Liver (tissue), 9 donors: ENCODE measurements around the gene FAT1. TPM values are rescaled to one million over a fixed set of nuclear protein-coding genes. Genes with fewer than 3 reads are reported as not detected.

Source experiments
- DNase-seq: peaks from one replicate; pipeline ENCODE4 v3.0.0-alpha.2; 2017; ENCODE audit warnings: low spot score
- H3K27ac ChIP-seq, 2 donors: one replicate each; pipeline ENCODE4 v1.7.0; 2013; ENCODE audit warnings: inconsistent platforms in 2 of 2, low read length in 2 of 2, control low read depth in 1 of 2, low read depth in 1 of 2, mild to moderate bottlenecking in 1 of 2
- H3K27me3 ChIP-seq, 4 donors: one replicate each; pipeline versions ENCODE4 v1.6.1 to v1.7.0; 2013; ENCODE audit warnings: low read length in 3 of 4, inconsistent platforms in 1 of 4, mild to moderate bottlenecking in 1 of 4, moderate library complexity in 1 of 4; ENCODE audit not compliant: control insufficient read depth in 4 of 4, insufficient read depth in 4 of 4
- H3K36me3 ChIP-seq, 4 donors: one replicate each; pipeline versions ENCODE4 v1.6.1 to v1.7.0; 2013; ENCODE audit warnings: low read length in 3 of 4, mild to moderate bottlenecking in 3 of 4, low read depth in 1 of 4, moderate library complexity in 1 of 4; ENCODE audit not compliant: control insufficient read depth in 4 of 4, insufficient read depth in 3 of 4
- H3K4me1 ChIP-seq, 4 donors: one replicate each; pipeline versions ENCODE4 v1.6.1 to v1.7.0; 2013; ENCODE audit warnings: low read length in 3 of 4, mild to moderate bottlenecking in 3 of 4, moderate library complexity in 1 of 4; ENCODE audit not compliant: control insufficient read depth in 4 of 4, insufficient read depth in 4 of 4
- H3K4me3 ChIP-seq, 3 donors: one replicate each; pipeline versions ENCODE4 v1.6.1 to v1.7.0; 2013; ENCODE audit warnings: low read length in 3 of 3, control low read depth in 1 of 3, low read depth in 1 of 3, mild to moderate bottlenecking in 1 of 3
- H3K9ac ChIP-seq, 2 donors: one replicate each; pipeline ENCODE4 v1.7.0; 2013; ENCODE audit warnings: low read length in 2 of 2, mild to moderate bottlenecking in 2 of 2, moderate library complexity in 2 of 2, control low read depth in 1 of 2, low read depth in 1 of 2
- H3K9me3 ChIP-seq, 4 donors: one replicate each; pipeline versions ENCODE4 v1.6.1 to v1.7.0; 2013; ENCODE audit warnings: low read length in 3 of 4; ENCODE audit not compliant: control insufficient read depth in 4 of 4
- EGR1 ChIP-seq, 2 donors: IDR thresholded peaks; 2 replicates each; pipeline ENCODE4 v1.6.1; 2016 to 2018; ENCODE audit warnings: antibody characterized with exemption in 2 of 2, low read depth in 2 of 2
- FOXA2 ChIP-seq: IDR thresholded peaks from 2 replicates; pipeline ENCODE4 v1.6.1; 2016; ENCODE audit warnings: antibody characterized with exemption
- GABPA ChIP-seq, 2 donors: IDR thresholded peaks in 1 of 2; conservative IDR thresholded peaks in 1 of 2; 2 replicates each; pipeline ENCODE4 v1.6.1; 2016; ENCODE audit warnings: antibody characterized with exemption in 2 of 2, mild to moderate bottlenecking in 1 of 2, moderate library complexity in 1 of 2
- HNF4A ChIP-seq, 2 donors: conservative IDR thresholded peaks; 2 replicates each; pipeline ENCODE4 v1.6.1; 2016; ENCODE audit warnings: antibody characterized with exemption in 2 of 2, mild to moderate bottlenecking in 2 of 2
- HNF4G ChIP-seq: IDR thresholded peaks from 2 replicates; pipeline ENCODE4 v1.6.1; 2016; ENCODE audit warnings: antibody characterized with exemption
- JUND ChIP-seq, 2 donors: IDR thresholded peaks; 2 replicates each; pipeline ENCODE4 v1.6.1; 2016; ENCODE audit warnings: antibody characterized with exemption in 2 of 2
- NR2F2 ChIP-seq: IDR thresholded peaks from 2 replicates; pipeline ENCODE4 v1.6.1; 2016; ENCODE audit warnings: antibody characterized with exemption
- RAD21 ChIP-seq, 2 donors: IDR thresholded peaks; 2 replicates each; pipeline ENCODE4 v1.6.1; 2016; ENCODE audit warnings: antibody characterized with exemption in 2 of 2, mild to moderate bottlenecking in 2 of 2
- RXRA ChIP-seq, 2 donors: IDR thresholded peaks; 2 replicates each; pipeline ENCODE4 v1.6.1; 2017 to 2018; ENCODE audit warnings: antibody characterized with exemption in 2 of 2, mild to moderate bottlenecking in 1 of 2
- SP1 ChIP-seq: IDR thresholded peaks from 2 replicates; pipeline ENCODE4 v1.6.1; 2018; ENCODE audit warnings: antibody characterized with exemption, mild to moderate bottlenecking
- TAF1 ChIP-seq: conservative IDR thresholded peaks from 2 replicates; pipeline ENCODE4 v1.6.1; 2016; ENCODE audit warnings: antibody characterized with exemption, mild to moderate bottlenecking
- YY1 ChIP-seq: IDR thresholded peaks from 2 replicates; pipeline ENCODE4 v1.6.1; 2016; ENCODE audit warnings: antibody characterized with exemption, mild to moderate bottlenecking
- WGBS: extraction: QIAGEN DNeasy Blood & Tissue Kit; methylation state at CpG from one replicate; pipeline ENCODE4 v1.1.7; 2013; 5-methylcytosine and 5-hydroxymethylcytosine counted together
- polyA plus RNA-seq, 2 donors: library from polyadenylated mRNA; stranded (reverse) in 1 of 2; unstranded in 1 of 2; fragments of 200-250 nt in 1 of 2; fragments of >200 nt in 1 of 2; fragmentation: Nextera tagmentation in 1 of 2; extraction: Ambion mirVana in 1 of 2; gene quantifications; one replicate each; pipeline versions ENCODE4 v1.2.1 to v1.2.3, GENCODE V29; 2013 to 2015
- total RNA-seq, 2 donors: library from RNA; depleted of rRNA; stranded (reverse); fragments of >200 nt; gene quantifications; one replicate each; pipeline ENCODE4 v1.2.3, GENCODE V29; 2014
- TF ChIP-seq, protein P1 (sequence below): IDR thresholded peaks from 2 replicates; pipeline ENCODE4 v1.6.1; 2016; ENCODE audit warnings: antibody characterized with exemption
- TF ChIP-seq, protein P2 (sequence below): fragments of 150-350 bp; IDR thresholded peaks from 2 replicates; pipeline ENCODE4 v1.5.1; 2017; ENCODE audit warnings: improper control_type of control experiment, low read depth, low read length; ENCODE audit not compliant: missing input control
- TF ChIP-seq, protein P3 (sequence below): IDR thresholded peaks from 2 replicates; pipeline ENCODE4 v1.6.1; 2016; ENCODE audit warnings: antibody characterized with exemption
- TF ChIP-seq, protein P4 (sequence below): IDR thresholded peaks from 2 replicates; pipeline ENCODE4 v1.6.1; 2016; ENCODE audit warnings: antibody characterized with exemption
- TF ChIP-seq, protein P5 (sequence below): IDR thresholded peaks from 2 replicates; pipeline ENCODE4 v1.6.1; 2016; ENCODE audit warnings: antibody characterized with exemption, mild to moderate bottlenecking
- donor health status: healthy.
- donor health status: healthy.
- donor health status: healthy.
- donor health status: healthy.
- donor health status: healthy.

FAT1 gene
- total and polyA plus RNA-seq, 4 donors: 10.0 to 48.0 (median 30.0) TPM

DNA sequence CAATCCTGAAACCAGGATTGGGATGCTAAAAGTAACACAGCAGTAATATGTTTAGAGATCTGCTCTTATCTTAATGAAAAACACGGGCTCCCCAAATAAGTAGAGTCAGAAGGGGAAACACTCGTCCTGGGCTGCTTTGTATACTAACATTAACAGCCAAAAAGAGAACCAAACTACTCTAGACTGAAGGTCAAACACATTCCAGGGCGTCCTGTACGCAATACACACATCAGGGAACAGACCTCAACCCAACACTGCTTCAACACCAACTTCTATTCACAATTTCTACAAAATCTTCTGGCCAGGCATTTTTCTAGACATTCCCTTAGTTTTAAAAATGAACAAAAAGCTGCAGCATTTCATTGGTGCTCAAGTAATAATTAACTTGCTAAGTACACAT is 21.4 kb downstream of the FAT1 start:
- TF ChIP-seq NR2F2: no peak
- TF ChIP-seq GABPA (IDR thresholded peaks at IDR 0.05 in 1 of 2, conservative IDR thresholded peaks at IDR 0.05 in 1 of 2): no peak
- TF ChIP-seq, protein P1, sequence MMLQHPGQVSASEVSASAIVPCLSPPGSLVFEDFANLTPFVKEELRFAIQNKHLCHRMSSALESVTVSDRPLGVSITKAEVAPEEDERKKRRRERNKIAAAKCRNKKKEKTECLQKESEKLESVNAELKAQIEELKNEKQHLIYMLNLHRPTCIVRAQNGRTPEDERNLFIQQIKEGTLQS: no peak
- TF ChIP-seq, protein P2, sequence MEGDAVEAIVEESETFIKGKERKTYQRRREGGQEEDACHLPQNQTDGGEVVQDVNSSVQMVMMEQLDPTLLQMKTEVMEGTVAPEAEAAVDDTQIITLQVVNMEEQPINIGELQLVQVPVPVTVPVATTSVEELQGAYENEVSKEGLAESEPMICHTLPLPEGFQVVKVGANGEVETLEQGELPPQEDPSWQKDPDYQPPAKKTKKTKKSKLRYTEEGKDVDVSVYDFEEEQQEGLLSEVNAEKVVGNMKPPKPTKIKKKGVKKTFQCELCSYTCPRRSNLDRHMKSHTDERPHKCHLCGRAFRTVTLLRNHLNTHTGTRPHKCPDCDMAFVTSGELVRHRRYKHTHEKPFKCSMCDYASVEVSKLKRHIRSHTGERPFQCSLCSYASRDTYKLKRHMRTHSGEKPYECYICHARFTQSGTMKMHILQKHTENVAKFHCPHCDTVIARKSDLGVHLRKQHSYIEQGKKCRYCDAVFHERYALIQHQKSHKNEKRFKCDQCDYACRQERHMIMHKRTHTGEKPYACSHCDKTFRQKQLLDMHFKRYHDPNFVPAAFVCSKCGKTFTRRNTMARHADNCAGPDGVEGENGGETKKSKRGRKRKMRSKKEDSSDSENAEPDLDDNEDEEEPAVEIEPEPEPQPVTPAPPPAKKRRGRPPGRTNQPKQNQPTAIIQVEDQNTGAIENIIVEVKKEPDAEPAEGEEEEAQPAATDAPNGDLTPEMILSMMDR: no peak
- no peak for TF ChIP-seq SP1
- TF ChIP-seq RAD21 (IDR thresholded peaks at IDR 0.05): no peak
- TF ChIP-seq RXRA (IDR thresholded peaks at IDR 0.05): no peak
- TF ChIP-seq EGR1 (IDR thresholded peaks at IDR 0.05; ENCODE audit: low read depth in 2 of 2): no peak
- no peak for TF ChIP-seq HNF4A (conservative IDR thresholded peaks at IDR 0.05)
- TF ChIP-seq, protein P3, sequence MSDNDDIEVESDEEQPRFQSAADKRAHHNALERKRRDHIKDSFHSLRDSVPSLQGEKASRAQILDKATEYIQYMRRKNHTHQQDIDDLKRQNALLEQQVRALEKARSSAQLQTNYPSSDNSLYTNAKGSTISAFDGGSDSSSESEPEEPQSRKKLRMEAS: no peak
- no peak for TF ChIP-seq YY1
- TF ChIP-seq, protein P4, sequence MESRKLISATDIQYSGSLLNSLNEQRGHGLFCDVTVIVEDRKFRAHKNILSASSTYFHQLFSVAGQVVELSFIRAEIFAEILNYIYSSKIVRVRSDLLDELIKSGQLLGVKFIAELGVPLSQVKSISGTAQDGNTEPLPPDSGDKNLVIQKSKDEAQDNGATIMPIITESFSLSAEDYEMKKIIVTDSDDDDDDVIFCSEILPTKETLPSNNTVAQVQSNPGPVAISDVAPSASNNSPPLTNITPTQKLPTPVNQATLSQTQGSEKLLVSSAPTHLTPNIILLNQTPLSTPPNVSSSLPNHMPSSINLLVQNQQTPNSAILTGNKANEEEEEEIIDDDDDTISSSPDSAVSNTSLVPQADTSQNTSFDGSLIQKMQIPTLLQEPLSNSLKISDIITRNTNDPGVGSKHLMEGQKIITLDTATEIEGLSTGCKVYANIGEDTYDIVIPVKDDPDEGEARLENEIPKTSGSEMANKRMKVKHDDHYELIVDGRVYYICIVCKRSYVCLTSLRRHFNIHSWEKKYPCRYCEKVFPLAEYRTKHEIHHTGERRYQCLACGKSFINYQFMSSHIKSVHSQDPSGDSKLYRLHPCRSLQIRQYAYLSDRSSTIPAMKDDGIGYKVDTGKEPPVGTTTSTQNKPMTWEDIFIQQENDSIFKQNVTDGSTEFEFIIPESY: no peak
- TF ChIP-seq TAF1: no peak
- no peak for TF ChIP-seq FOXA2
- H3K9ac ChIP-seq: no peak overlapping the region
- H3K27ac ChIP-seq: no peak overlapping the region
- no peak for DNase-seq
- no peaks in the 10 kb centered on the region for H3K27me3 ChIP-seq
- H3K36me3 ChIP-seq: peaks cover 0 to 3% (median 0%) of the 10 kb centered on the region in 4 donors
- H3K9me3 ChIP-seq: no peaks in the 10 kb centered on the region
- 57% methylated on average over 4 of the region's 4 CpGs for WGBS
- H3K4me3 ChIP-seq: no peak overlapping the region
- peaks cover 0 to 2% (median 0%) of the 10 kb centered on the region in 4 donors for H3K4me1 ChIP-seq

DNA sequence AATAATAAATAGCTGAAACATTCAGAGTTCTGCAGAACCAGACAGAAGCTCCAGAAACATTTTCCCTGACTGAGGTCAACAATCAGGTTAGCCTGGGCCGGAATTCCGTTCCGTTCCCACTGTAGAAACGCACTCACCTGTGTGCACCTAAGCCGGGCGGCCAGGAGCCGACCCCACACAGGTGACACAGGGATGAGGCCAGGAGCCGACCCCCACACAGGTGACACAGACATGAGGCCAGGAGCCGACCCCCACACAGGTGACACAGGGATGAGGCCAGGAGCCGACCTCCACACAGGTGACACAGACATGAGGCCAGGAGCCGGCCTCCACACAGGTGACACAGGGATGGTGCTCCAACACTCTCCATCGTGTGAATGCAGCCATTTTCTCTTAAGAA is 21.9 kb downstream of the FAT1 start:
- Histone ChIP-seq H3K36me3 (peaks cover 0 to 1% (median 0%) of the 10 kb centered on the region in 4 donors), H3K4me3 (no peak overlapping the region), H3K9me3 (no peaks in the 10 kb centered on the region), H3K27ac (no peak overlapping the region), H3K9ac (no peak overlapping the region), H3K4me1 (no peaks in the 10 kb centered on the region), H3K27me3 (no peaks in the 10 kb centered on the region)
- DNase-seq: no peak
- WGBS: 82% methylated on average over 12 of the region's 12 CpGs
- TF ChIP-seq RAD21 (IDR thresholded peaks at IDR 0.05): no peak
- no peak for TF ChIP-seq SP1
- TF ChIP-seq, protein P3: no peak
- TF ChIP-seq RXRA (IDR thresholded peaks at IDR 0.05): no peak
- no peak for TF ChIP-seq HNF4A (conservative IDR thresholded peaks at IDR 0.05)
- TF ChIP-seq FOXA2: no peak
- TF ChIP-seq JUND (IDR thresholded peaks at IDR 0.05): no peak
- TF ChIP-seq, protein P4: no peak
- TF ChIP-seq HNF4G: no peak
- TF ChIP-seq, protein P5, sequence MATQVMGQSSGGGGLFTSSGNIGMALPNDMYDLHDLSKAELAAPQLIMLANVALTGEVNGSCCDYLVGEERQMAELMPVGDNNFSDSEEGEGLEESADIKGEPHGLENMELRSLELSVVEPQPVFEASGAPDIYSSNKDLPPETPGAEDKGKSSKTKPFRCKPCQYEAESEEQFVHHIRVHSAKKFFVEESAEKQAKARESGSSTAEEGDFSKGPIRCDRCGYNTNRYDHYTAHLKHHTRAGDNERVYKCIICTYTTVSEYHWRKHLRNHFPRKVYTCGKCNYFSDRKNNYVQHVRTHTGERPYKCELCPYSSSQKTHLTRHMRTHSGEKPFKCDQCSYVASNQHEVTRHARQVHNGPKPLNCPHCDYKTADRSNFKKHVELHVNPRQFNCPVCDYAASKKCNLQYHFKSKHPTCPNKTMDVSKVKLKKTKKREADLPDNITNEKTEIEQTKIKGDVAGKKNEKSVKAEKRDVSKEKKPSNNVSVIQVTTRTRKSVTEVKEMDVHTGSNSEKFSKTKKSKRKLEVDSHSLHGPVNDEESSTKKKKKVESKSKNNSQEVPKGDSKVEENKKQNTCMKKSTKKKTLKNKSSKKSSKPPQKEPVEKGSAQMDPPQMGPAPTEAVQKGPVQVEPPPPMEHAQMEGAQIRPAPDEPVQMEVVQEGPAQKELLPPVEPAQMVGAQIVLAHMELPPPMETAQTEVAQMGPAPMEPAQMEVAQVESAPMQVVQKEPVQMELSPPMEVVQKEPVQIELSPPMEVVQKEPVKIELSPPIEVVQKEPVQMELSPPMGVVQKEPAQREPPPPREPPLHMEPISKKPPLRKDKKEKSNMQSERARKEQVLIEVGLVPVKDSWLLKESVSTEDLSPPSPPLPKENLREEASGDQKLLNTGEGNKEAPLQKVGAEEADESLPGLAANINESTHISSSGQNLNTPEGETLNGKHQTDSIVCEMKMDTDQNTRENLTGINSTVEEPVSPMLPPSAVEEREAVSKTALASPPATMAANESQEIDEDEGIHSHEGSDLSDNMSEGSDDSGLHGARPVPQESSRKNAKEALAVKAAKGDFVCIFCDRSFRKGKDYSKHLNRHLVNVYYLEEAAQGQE: no peak
- TF ChIP-seq NR2F2: no peak
- TF ChIP-seq YY1: no peak
- TF ChIP-seq, protein P2: no peak
- TF ChIP-seq TAF1: no peak
